ENCODE measurements around the gene PCTP.

DNA sequence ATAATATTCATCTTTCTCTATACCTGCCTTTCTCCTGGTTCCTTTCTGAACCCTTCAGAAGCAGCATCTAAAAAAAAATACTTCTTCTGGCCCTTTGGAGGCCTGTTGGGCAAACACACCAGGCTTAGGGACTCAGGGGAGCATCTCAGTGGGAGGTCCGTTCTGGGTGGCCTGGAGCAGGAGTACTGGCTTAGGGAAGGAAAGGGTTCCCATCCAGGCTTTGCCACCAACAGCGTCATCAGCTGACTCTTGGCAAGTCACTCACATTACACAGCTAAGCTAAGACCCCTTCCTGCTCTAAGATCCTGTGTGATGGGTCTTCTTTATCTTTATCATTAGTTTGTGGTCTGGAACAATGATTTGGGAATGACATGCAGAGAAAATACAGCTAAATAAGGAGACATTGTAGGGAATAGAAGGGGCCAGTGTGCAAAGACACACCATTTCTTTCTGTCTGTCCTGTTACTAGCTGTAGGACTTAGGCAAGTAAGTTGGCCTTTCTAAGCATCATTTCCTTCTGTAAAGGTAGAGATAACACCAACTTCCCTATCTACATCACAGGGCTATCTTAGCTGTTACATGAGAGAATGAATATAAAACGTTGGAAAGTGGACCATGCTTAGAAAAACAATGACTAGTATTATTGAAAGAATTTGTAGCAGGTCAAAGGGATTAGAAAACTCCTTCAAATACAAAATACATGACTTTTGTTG lies 9.9 kb downstream of the PCTP start:
- TF ChIP-seq, protein P1, sequence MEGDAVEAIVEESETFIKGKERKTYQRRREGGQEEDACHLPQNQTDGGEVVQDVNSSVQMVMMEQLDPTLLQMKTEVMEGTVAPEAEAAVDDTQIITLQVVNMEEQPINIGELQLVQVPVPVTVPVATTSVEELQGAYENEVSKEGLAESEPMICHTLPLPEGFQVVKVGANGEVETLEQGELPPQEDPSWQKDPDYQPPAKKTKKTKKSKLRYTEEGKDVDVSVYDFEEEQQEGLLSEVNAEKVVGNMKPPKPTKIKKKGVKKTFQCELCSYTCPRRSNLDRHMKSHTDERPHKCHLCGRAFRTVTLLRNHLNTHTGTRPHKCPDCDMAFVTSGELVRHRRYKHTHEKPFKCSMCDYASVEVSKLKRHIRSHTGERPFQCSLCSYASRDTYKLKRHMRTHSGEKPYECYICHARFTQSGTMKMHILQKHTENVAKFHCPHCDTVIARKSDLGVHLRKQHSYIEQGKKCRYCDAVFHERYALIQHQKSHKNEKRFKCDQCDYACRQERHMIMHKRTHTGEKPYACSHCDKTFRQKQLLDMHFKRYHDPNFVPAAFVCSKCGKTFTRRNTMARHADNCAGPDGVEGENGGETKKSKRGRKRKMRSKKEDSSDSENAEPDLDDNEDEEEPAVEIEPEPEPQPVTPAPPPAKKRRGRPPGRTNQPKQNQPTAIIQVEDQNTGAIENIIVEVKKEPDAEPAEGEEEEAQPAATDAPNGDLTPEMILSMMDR (IDR thresholded peaks at IDR 0.05) = no peak
- no peak for TF ChIP-seq POLR2A (IDR thresholded peaks at IDR 0.05)
